Trophoblast cell (in vitro differentiated cells and primary cell): ENCODE measurements around the gene HES7.
A peak's percentile ranks its signal among the peaks of the same experiment; 100 is the strongest.

Experiments used
- DNase-seq, 2 donors: peaks; one replicate each; pipeline ENCODE4 v3.0.0-alpha.2; 2016
- H2AFZ ChIP-seq: 2 replicates; pipeline ENCODE4 v1.6.1; 2013; ENCODE audit warnings: low read length, moderate library complexity, mild to moderate bottlenecking; ENCODE audit not compliant: insufficient read depth, poor library complexity
- H2AK5ac ChIP-seq: 2 replicates; pipeline ENCODE4 v1.6.1; 2013; ENCODE audit warnings: mild to moderate bottlenecking, low read length
- H2BK120ac ChIP-seq: 2 replicates; pipeline ENCODE4 v1.6.1; 2013; ENCODE audit warnings: low read length, mild to moderate bottlenecking, moderate library complexity; ENCODE audit not compliant: insufficient read depth, poor library complexity
- H2BK12ac ChIP-seq: 2 replicates; pipeline ENCODE4 v1.6.1; 2013; ENCODE audit warnings: mild to moderate bottlenecking, low read length, moderate library complexity
- H2BK5ac ChIP-seq: 2 replicates; pipeline ENCODE4 v1.6.1; 2013; ENCODE audit warnings: low read length, low read depth, moderate library complexity, mild to moderate bottlenecking; ENCODE audit not compliant: poor library complexity
- H3K14ac ChIP-seq: 2 replicates; pipeline ENCODE4 v1.6.1; 2013; ENCODE audit warnings: mild to moderate bottlenecking, low read length
- H3K18ac ChIP-seq: 2 replicates; pipeline ENCODE4 v1.6.1; 2013; ENCODE audit warnings: mild to moderate bottlenecking, low read length
- H3K23ac ChIP-seq: 2 replicates; pipeline ENCODE4 v1.6.1; 2013; ENCODE audit warnings: low read length
- H3K27ac ChIP-seq: 2 replicates; pipeline ENCODE4 v1.5.1; 2013; ENCODE audit warnings: low read depth, mild to moderate bottlenecking, inconsistent platforms, low read length, moderate library complexity
- H3K27me3 ChIP-seq: 2 replicates; pipeline ENCODE4 v1.6.1; 2013; ENCODE audit warnings: inconsistent platforms, mild to moderate bottlenecking, low read length, moderate library complexity; ENCODE audit not compliant: insufficient read depth
- H3K36me3 ChIP-seq, 2 experiments: 1 replicate in 1 of 2; 2 replicates in 1 of 2; pipeline ENCODE4 v1.6.1; 2013; ENCODE audit warnings: low read length in 2 of 2, mild to moderate bottlenecking in 2 of 2, moderate library complexity in 1 of 2; ENCODE audit not compliant: insufficient read depth in 2 of 2, control insufficient read depth in 1 of 2
- H3K4ac ChIP-seq: 2 replicates; pipeline ENCODE4 v1.6.1; 2013; ENCODE audit warnings: low read depth, mild to moderate bottlenecking, low read length, moderate library complexity
- H3K4me1 ChIP-seq, 2 experiments: 1 replicate in 1 of 2; 2 replicates in 1 of 2; pipeline ENCODE4 v1.6.1; 2013; ENCODE audit warnings: low read length in 2 of 2, mild to moderate bottlenecking in 2 of 2, moderate library complexity in 1 of 2; ENCODE audit not compliant: insufficient read depth in 2 of 2, control insufficient read depth in 1 of 2
- H3K4me2 ChIP-seq: 2 replicates; pipeline ENCODE4 v1.6.1; 2013; ENCODE audit warnings: inconsistent platforms, mild to moderate bottlenecking, low read length, moderate library complexity
- H3K4me3 ChIP-seq: 2 replicates; pipeline ENCODE4 v1.5.1; 2013; ENCODE audit warnings: mild to moderate bottlenecking, low read depth, low read length, inconsistent platforms
- H3K79me1 ChIP-seq: one replicate; pipeline ENCODE4 v1.6.1; 2013; ENCODE audit warnings: low read length
- H3K79me2 ChIP-seq: 2 replicates; pipeline ENCODE4 v1.6.1; 2013; ENCODE audit warnings: low read length, mild to moderate bottlenecking; ENCODE audit not compliant: control insufficient read depth, insufficient read depth, poor library complexity
- H3K9ac ChIP-seq: 2 replicates; pipeline ENCODE4 v1.6.1; 2013; ENCODE audit warnings: mild to moderate bottlenecking, low read length
- H3K9me3 ChIP-seq: 2 replicates; pipeline ENCODE4 v1.6.1; 2013; ENCODE audit warnings: low read depth, mild to moderate bottlenecking, control low read depth, inconsistent platforms, low read length; ENCODE audit not compliant: insufficient read depth
- H4K12ac ChIP-seq: 2 replicates; pipeline ENCODE4 v1.6.1; 2013; ENCODE audit warnings: low read depth, mild to moderate bottlenecking, low read length, moderate library complexity
- H4K8ac ChIP-seq: 2 replicates; pipeline ENCODE4 v1.6.1; 2013; ENCODE audit warnings: low read depth, mild to moderate bottlenecking, low read length, moderate library complexity
- H4K91ac ChIP-seq: one replicate; pipeline ENCODE4 v1.6.1; 2013; ENCODE audit warnings: low read depth, mild to moderate bottlenecking, low read length, moderate library complexity
- WGBS: extraction: QIAGEN DNeasy Blood & Tissue Kit; methylation state at CpG from one replicate; pipeline ENCODE4 v1.1.7; 2013; ENCODE audit warnings: missing lambda C conversion rate; ENCODE audit not compliant: insufficient read length, insufficient coverage; ENCODE audit errors: extremely low coverage; 5-methylcytosine and 5-hydroxymethylcytosine counted together

The HES7 gene

GRCh38 chr17:8125154-8125946, 1.4 kb upstream of the HES7 start:
- H3K9me3 ChIP-seq = peaks cover 3% of the 10 kb centered on the region
- H3K4me2 ChIP-seq = peak overlapping the region; percentile 80
- no peak overlapping the region for H4K12ac ChIP-seq
- no peaks in the 10 kb centered on the region for H3K36me3 ChIP-seq
- no peak overlapping the region for H3K14ac ChIP-seq
- no peak overlapping the region for H3K9ac ChIP-seq
- H3K27ac ChIP-seq = no peak overlapping the region
- H3K4ac ChIP-seq = no peak overlapping the region
- H2BK120ac ChIP-seq = no peak overlapping the region
- peak overlapping the region; percentile 23 for H2AFZ ChIP-seq
- H4K91ac ChIP-seq = no peak overlapping the region
- no peak overlapping the region for H2BK12ac ChIP-seq
- peaks cover 26 to 41% of the 10 kb centered on the region in 2 experiments for H3K4me1 ChIP-seq
- H3K79me1 ChIP-seq = no peaks in the 10 kb centered on the region
- no peak overlapping the region for H2BK5ac ChIP-seq
- H2AK5ac ChIP-seq = no peak overlapping the region
- no CpG with 5 or more reads among the region's 40 CpGs for WGBS
- peaks cover 38% of the 10 kb centered on the region for H3K27me3 ChIP-seq
- no peak overlapping the region for H3K18ac ChIP-seq
- H3K79me2 ChIP-seq = no peaks in the 10 kb centered on the region
- DNase-seq = peak; percentile 56 to 82
- H3K23ac ChIP-seq = no peak overlapping the region
- no peak overlapping the region for H4K8ac ChIP-seq
- H3K4me3 ChIP-seq = peak overlapping the region; percentile 67

GRCh38 chr17:8124350-8125153, 646 bp upstream of the HES7 start:
- no peak overlapping the region for H4K91ac ChIP-seq
- DNase-seq = peak in 1 of 2 donors; percentile 31
- no peak overlapping the region for H2BK120ac ChIP-seq
- no peak overlapping the region for H4K12ac ChIP-seq
- H3K27ac ChIP-seq = no peak overlapping the region
- H3K4me2 ChIP-seq = peak overlapping the region; percentile 80
- H2BK12ac ChIP-seq = no peak overlapping the region
- no peaks in the 10 kb centered on the region for H3K79me1 ChIP-seq
- no peak overlapping the region for H3K18ac ChIP-seq
- peak overlapping the region; percentile 58 for H3K4me3 ChIP-seq
- no peak overlapping the region for H4K8ac ChIP-seq
- H3K23ac ChIP-seq = no peak overlapping the region
- H3K4me1 ChIP-seq = peaks cover 26 to 41% of the 10 kb centered on the region in 2 experiments
- H3K4ac ChIP-seq = no peak overlapping the region
- H3K79me2 ChIP-seq = no peaks in the 10 kb centered on the region
- H3K36me3 ChIP-seq = no peaks in the 10 kb centered on the region
- H2AK5ac ChIP-seq = no peak overlapping the region
- H2BK5ac ChIP-seq = no peak overlapping the region
- no peak overlapping the region for H3K9ac ChIP-seq
- WGBS = no CpG with 5 or more reads among the region's 24 CpGs
- peaks cover 38% of the 10 kb centered on the region for H3K27me3 ChIP-seq
- peaks cover 3% of the 10 kb centered on the region for H3K9me3 ChIP-seq
- H2AFZ ChIP-seq = no peak overlapping the region
- no peak overlapping the region for H3K14ac ChIP-seq

GRCh38 chr17:8122924-8123694, 797 bp downstream of the HES7 start:
- Histone ChIP-seq H3K23ac (no peak overlapping the region), H4K8ac (no peak overlapping the region), H4K91ac (no peak overlapping the region), H3K4me1 (peaks cover 26 to 45% of the 10 kb centered on the region in 2 experiments), H3K4me3 (peak overlapping the region; percentile 71), H3K79me1 (no peaks in the 10 kb centered on the region), H3K18ac (no peak overlapping the region), H3K4ac (no peak overlapping the region), H3K9me3 (peaks cover 3% of the 10 kb centered on the region), H2BK120ac (no peak overlapping the region), H3K36me3 (no peaks in the 10 kb centered on the region), H2AK5ac (no peak overlapping the region), H3K14ac (no peak overlapping the region), H3K27me3 (peaks cover 38% of the 10 kb centered on the region), H3K9ac (no peak overlapping the region), H2BK5ac (no peak overlapping the region), H2AFZ (no peak overlapping the region), H4K12ac (no peak overlapping the region), H3K4me2 (peak overlapping the region; percentile 80), H3K27ac (no peak overlapping the region), H2BK12ac (no peak overlapping the region), H3K79me2 (no peaks in the 10 kb centered on the region)
- peak in 1 of 2 donors; percentile 25 for DNase-seq
- WGBS = no CpG with 5 or more reads among the region's 55 CpGs

- no peak overlapping the region for H2BK5ac ChIP-seq
- H3K79me1 ChIP-seq = no peaks in the 10 kb centered on the region
- H2BK12ac ChIP-seq = no peak overlapping the region
- H3K36me3 ChIP-seq = no peaks in the 10 kb centered on the region
- peak overlapping the region; percentile 80 for H3K4me2 ChIP-seq
- peak in 1 of 2 donors; percentile 15 for DNase-seq
- H3K9me3 ChIP-seq = peaks cover 3% of the 10 kb centered on the region
- no peak overlapping the region for H3K18ac ChIP-seq
- H2AK5ac ChIP-seq = no peak overlapping the region
- no peak overlapping the region for H4K12ac ChIP-seq
- peaks cover 28 to 49% of the 10 kb centered on the region in 2 experiments for H3K4me1 ChIP-seq
- H3K4ac ChIP-seq = no peak overlapping the region
- H3K9ac ChIP-seq = no peak overlapping the region
- H4K8ac ChIP-seq = no peak overlapping the region
- no peak overlapping the region for H2BK120ac ChIP-seq
- H3K14ac ChIP-seq = no peak overlapping the region
- H3K79me2 ChIP-seq = no peaks in the 10 kb centered on the region
- H3K23ac ChIP-seq = no peak overlapping the region
- H3K27me3 ChIP-seq = peaks cover 39% of the 10 kb centered on the region
- peak overlapping the region; percentile 71 for H3K4me3 ChIP-seq
- H2AFZ ChIP-seq = no peak overlapping the region
- no peak overlapping the region for H3K27ac ChIP-seq
- no CpG with 5 or more reads among the region's 29 CpGs for WGBS
- no peak overlapping the region for H4K91ac ChIP-seq
Observed at GRCh38 chr17:8122422-8122923, 1.4 kb downstream of the HES7 start.
